Ovary (tissue), 9 donors: ENCODE results near the gene SEC23A. TPM values are rescaled to one million over a fixed set of nuclear protein-coding genes. Genes with fewer than 3 reads are reported as not detected.

Experiments used
- DNase-seq, 5 donors: peaks; one replicate each; pipeline ENCODE4 v3.0.0-alpha.2; 2019 to 2020
- H3K27ac ChIP-seq, 2 donors: fragments of 200-600 bp; one replicate each; pipeline versions ENCODE4 v1.5.1 to v1.8.0; 2019 to 2022
- H3K27me3 ChIP-seq: fragments of 200-600 bp; one replicate; pipeline ENCODE4 v1.8.0; 2022
- H3K36me3 ChIP-seq: fragments of 200-600 bp; sonication (generic); one replicate; pipeline ENCODE4 v1.5.1; 2019
- H3K4me1 ChIP-seq: one replicate; pipeline ENCODE4 v1.8.1; 2013; ENCODE audit warnings: mild to moderate bottlenecking, moderate library complexity; ENCODE audit not compliant: insufficient read depth
- H3K4me3 ChIP-seq: fragments of 200-600 bp; sonication (generic); one replicate; pipeline ENCODE4 v1.5.1; 2017
- H3K9me3 ChIP-seq, 2 donors: fragments of 200-600 bp in 1 of 2; sonication (generic) in 1 of 2; one replicate each; pipeline versions ENCODE4 v1.5.1 to v1.8.1; 2013 to 2019; ENCODE audit warnings: mild to moderate bottlenecking in 1 of 2, moderate library complexity in 1 of 2
- EP300 ChIP-seq: sonication (generic); formaldehyde crosslinking; IDR thresholded peaks from one replicate; pipeline ENCODE4 v1.6.1; 2017; ENCODE audit warnings: antibody characterized with exemption
- POLR2A ChIP-seq: fragments of 450-650 bp; IDR thresholded peaks from one replicate; pipeline ENCODE4 v1.6.1; 2017; ENCODE audit warnings: antibody characterized with exemption, mild to moderate bottlenecking, moderate library complexity
- WGBS, 3 donors: extraction: QIAGEN DNeasy Blood & Tissue Kit in 1 of 3; methylation state at CpG; one replicate each; pipeline versions ENCODE4 v1.1.5 to v1.1.7; 2013 to 2017; 5-methylcytosine and 5-hydroxymethylcytosine counted together
- intact Hi-C, 4 donors: fragments of 100-400 bp; cut with DNase I; formaldehyde crosslinking; loops; one replicate each; pipeline versions ENCODE4 v1.11.0 to v1.15.1; 2022 to 2023
- polyA plus RNA-seq, 2 donors: library from polyadenylated mRNA; stranded (reverse); fragments of 200-250 nt in 1 of 2; fragments of 350-450 nt in 1 of 2; fragmentation: Illumina TruSeq in 1 of 2; extraction: RNeasy Lipid Tissue Mini Kit (QIAGEN cat#74804) in 1 of 2; gene quantifications; one replicate each; pipeline ENCODE4 v1.2.3, GENCODE V29; 2013 to 2014
- total RNA-seq, 7 donors: library from RNA; depleted of rRNA in 2 of 7; stranded (reverse); fragments of >200 nt in 2 of 7; fragmentation: NEBNext Ultra II Directional in 3 of 7; extraction: Animal tissue kit (Norgen Biotek cat#: 25700) in 3 of 7; gene quantifications; one replicate each; pipeline versions ENCODE4 v1.1.0 to v1.2.4, GENCODE V29; 2016 to 2023
- TF ChIP-seq, protein P1 (sequence below), 3 donors: fragments of 450-650 bp in 2 of 3; fragments of 200-600 bp in 1 of 3; IDR thresholded peaks; one replicate each; pipeline versions ENCODE4 v1.5.1 to v1.8.0; 2016 to 2022; ENCODE audit warnings: antibody characterized with exemption in 3 of 3, mild to moderate bottlenecking in 1 of 3
- donor health status: DM: no; HTN: no; CAD: no; lungs with moderate emphysema.
- donor health status: DM: no; HTN: no; CAD: no.
- donor health status: Bipolar disorder and iron deficiency.
- donor health status: DM: yes; HTN: yes; CAD: no.
- donor health status: DM: no; HTN: no; CAD: no.
- donor health status: DM: yes; HTN: yes; CAD: no.

Gene SEC23A
- total and polyA plus RNA-seq, 9 donors = 28.5 to 93.2 (median 81.9) TPM

DNA sequence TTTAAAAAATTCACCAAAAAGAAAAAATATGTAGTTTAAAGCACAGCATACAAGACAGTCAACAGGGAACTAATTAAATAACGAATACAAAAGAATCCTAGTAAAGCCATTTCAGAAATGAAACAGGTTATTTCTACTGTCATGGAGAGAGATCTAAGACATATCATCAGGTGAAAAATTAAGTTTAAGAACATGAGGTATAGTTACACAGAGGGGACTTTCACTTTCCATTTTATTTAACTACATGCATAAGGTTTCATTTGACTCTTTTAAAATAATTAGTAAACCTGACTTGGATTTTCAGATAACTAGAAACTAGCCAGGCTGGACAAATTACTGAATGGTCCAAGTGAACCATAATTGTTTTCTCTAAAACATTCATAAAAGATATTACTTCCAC lies 11.3 kb downstream of the SEC23A start:
- TF ChIP-seq, protein P1, sequence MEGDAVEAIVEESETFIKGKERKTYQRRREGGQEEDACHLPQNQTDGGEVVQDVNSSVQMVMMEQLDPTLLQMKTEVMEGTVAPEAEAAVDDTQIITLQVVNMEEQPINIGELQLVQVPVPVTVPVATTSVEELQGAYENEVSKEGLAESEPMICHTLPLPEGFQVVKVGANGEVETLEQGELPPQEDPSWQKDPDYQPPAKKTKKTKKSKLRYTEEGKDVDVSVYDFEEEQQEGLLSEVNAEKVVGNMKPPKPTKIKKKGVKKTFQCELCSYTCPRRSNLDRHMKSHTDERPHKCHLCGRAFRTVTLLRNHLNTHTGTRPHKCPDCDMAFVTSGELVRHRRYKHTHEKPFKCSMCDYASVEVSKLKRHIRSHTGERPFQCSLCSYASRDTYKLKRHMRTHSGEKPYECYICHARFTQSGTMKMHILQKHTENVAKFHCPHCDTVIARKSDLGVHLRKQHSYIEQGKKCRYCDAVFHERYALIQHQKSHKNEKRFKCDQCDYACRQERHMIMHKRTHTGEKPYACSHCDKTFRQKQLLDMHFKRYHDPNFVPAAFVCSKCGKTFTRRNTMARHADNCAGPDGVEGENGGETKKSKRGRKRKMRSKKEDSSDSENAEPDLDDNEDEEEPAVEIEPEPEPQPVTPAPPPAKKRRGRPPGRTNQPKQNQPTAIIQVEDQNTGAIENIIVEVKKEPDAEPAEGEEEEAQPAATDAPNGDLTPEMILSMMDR (IDR thresholded peaks at IDR 0.05) = no peak
- TF ChIP-seq EP300 (no peak), POLR2A (no peak)
- DNase-seq = no peak
- Histone ChIP-seq H3K4me3 (no peak overlapping the region), H3K27me3 (no peaks in the 10 kb centered on the region), H3K36me3 (no peaks in the 10 kb centered on the region), H3K9me3 (no peaks in the 10 kb centered on the region), H3K27ac (no peak overlapping the region), H3K4me1 (no peaks in the 10 kb centered on the region)
- 65 to 79% (median 73%) methylated on average over 1 of the region's 1 CpG for WGBS, 3 donors
- intact Hi-C loops = no loop called here

DNA sequence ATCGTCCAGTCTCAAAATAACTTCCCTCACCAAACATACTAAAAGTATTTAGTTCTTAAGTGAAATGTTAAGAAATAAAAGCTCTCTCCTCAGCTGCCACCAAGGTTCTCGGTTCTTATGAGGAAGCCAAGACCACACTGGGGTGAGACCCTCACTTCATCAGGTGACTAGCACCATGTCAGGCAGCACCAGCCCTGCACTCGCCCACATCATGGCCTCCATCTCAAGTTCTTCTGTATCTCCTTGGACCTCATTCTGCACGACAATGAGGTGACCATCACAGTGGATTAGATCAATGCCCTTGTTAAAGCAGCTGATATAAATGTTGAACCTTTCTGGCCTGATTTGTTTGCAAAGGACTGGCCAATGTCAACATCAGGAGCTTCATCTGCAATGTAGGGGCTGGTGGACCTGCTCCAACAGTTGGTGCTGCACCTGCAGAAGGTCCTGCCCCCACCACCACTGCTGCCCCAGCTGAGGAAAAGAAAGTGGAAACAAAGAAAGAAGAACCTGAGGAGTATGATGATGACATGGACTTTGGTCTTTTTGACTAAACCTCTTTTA lies 12.4 kb downstream of the SEC23A start:
- Histone ChIP-seq H3K9me3 (no peaks in the 10 kb centered on the region), H3K4me1 (no peaks in the 10 kb centered on the region), H3K4me3 (no peak overlapping the region), H3K36me3 (no peaks in the 10 kb centered on the region), H3K27ac (no peak overlapping the region), H3K27me3 (no peaks in the 10 kb centered on the region)
- intact Hi-C loops = no loop called here
- DNase-seq = no peak
- TF ChIP-seq POLR2A (no peak), EP300 (no peak)
- TF ChIP-seq, protein P1 (IDR thresholded peaks at IDR 0.05) = no peak
- WGBS, 3 donors = 89 to 95% (median 92%) methylated on average over 4 of the region's 4 CpGs

DNA sequence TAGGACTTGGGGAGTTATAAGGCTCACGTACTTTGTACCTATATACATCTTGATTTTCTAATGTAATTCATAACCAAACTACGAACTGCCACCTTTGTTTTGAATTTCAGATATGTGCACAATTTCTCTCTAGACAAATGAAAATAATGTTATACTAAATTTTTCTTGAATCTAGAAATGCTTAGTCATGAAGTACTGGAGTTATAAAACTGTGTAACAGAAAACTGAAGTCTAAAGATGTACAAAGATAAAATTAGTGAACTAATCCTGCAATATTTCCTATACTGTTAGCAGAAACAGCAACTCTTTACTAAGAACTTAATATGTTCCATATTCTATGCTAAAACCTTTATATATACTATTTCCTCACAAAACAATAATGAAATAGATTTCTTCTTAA lies 15.5 kb downstream of the SEC23A start:
- intact Hi-C loops = no loop called here
- no peaks in the 10 kb centered on the region for H3K27me3 ChIP-seq
- no peaks in the 10 kb centered on the region for H3K4me1 ChIP-seq
- H3K36me3 ChIP-seq = no peaks in the 10 kb centered on the region
- H3K9me3 ChIP-seq = no peaks in the 10 kb centered on the region
- no peak overlapping the region for H3K27ac ChIP-seq
- 91 to 95% (median 92%) methylated on average over 2 of the region's 2 CpGs for WGBS, 3 donors
- TF ChIP-seq EP300 (no peak), POLR2A (no peak)
- TF ChIP-seq, protein P1 (IDR thresholded peaks at IDR 0.05) = no peak
- no peak overlapping the region for H3K4me3 ChIP-seq
- DNase-seq = no peak

DNA sequence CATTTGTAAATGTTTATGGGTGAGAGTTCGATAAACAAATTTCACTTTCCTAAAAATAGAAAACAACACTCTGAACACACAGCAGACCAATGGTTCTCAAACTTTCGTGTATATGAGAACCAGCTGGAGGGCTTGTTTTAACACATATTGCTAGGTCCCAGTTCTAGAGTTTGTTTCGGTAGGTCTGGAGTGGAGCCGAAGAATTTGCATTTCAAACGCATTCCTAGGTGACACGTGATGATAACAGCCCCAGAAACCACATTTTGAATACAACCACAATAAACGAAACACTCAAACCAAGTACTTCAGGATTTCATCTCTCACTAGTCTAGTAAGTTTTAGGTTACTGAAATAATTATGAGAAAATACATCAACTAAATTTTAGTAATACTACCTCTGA lies 17.1 kb downstream of the SEC23A start:
- no peak for DNase-seq
- Histone ChIP-seq H3K4me3 (no peak overlapping the region), H3K9me3 (no peaks in the 10 kb centered on the region), H3K27ac (no peak overlapping the region), H3K27me3 (no peaks in the 10 kb centered on the region), H3K4me1 (no peaks in the 10 kb centered on the region), H3K36me3 (no peaks in the 10 kb centered on the region)
- intact Hi-C loops = no loop called here
- WGBS, 3 donors = 11 to 62% (median 25%) methylated on average over 7 of the region's 7 CpGs
- TF ChIP-seq EP300 (no peak), POLR2A (no peak)
- TF ChIP-seq, protein P1 (IDR thresholded peaks at IDR 0.05) = no peak
